ENCODE results near the gene DIP2C.
"Not testable (repeated sequence)": the region's sequence is repeated elsewhere in the genome, so short reads cannot be mapped to it uniquely, and the experiment has no call there.

Gene DIP2C

DNA sequence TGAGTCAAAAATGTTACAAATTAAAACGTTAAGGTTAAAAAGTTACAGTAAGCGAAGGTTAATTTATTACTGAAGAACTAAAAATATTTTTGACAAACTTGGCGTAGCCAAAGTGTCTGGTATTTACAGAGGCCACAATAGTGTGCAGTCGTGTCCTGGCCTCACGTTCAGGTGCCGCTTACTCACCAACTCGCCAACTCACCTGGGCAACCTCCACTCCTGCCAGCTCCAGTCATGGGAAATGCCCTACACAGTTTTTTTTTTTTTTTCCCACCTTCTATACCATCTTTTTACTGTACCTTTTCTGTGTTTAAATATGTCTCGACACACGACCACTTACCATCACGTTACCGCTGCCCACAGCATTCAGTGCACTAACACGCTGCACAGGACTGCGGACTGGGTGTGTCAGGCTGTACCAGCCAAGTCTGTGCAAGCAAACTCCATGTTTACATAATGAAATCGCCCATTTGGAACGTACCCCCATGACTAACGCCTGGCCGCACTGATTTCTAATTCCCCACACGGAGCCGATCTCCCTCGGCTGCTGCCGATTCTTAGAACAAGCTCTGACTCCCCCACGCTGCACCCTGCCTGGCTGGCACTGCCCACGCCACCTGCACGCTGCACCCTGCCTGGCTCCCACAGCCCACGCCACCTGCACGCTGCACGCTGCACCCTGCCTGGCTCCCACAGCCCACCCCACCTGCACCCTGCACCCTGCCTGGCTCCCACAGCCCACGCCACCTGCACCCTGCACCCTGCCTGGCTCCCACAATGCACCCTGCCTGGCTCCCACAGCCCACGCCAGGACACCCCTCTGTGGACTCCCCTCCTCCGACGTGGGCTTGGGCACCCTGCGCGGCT is 351.1 kb downstream of the DIP2C start:
- peak; percentile 4 for DNase-seq

DNA sequence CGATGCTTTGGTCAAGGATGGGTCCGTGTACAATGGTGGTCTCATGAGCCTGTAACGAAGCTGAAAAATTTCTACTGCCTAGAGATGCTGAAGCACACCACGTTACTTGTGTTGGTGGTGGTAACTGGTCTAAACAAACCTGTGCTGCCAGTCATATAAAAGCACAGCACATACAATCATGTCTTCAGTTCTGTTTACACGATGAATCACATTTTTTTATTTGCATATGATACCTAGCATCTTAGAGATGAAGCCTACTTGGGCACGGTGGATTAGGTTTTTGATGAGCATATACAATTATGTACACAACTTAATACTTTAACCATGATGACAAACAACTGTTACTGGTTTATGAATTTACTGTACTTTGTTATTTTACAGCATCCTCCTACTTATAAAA is 353.2 kb downstream of the DIP2C start:
- DNase-seq, result no peak

DNA sequence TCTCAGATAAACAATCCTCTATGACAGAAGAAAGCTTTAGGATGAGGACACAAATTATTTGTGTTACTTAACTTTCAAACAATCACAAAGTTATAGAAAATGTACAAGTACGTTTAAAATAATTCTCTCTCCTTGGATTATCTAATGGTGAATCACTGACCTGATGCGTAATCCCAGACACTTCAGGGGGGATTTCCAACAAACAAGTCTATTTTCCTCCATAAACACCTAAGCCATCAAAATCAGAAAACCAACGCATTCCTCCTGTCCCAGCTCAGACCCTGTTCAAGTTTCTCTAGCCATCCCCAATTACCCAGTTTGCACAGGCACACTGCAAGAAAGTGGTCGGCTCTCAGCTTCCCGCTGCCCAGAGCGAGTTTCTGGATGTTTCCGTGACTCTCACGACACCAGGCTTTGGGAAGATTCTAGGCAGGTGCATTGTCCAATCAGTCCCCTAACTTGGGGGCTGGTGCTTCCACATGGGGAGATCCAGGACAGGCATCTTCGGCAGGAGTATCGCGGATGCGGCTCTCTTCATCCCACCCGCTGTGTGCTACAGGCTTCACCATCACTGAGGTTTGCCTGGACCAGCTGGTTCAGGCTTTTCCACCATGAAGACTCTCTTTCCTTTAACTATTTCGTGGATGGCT is 354.2 kb downstream of the DIP2C start:
- DNase-seq, result no peak

DNA sequence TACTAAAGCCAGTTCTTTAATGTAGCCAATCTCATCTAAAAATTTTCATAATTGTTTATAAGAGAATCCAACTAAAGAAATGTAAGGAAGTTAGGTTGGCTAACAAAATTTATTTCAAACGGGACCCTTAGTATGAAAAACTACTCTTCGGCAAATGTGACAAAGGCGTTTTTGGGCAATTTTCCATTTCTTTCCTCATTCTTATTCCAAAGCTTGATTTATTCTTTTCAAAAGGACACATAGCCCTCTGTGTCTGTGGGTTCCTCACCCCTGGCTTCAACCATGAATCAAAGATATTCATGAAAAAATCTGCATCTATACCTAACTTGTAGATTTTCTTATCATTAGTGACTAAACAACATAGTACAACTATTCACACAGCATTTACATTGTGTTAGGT is 358.3 kb downstream of the DIP2C start:
- DNase-seq, result no peak

DNA sequence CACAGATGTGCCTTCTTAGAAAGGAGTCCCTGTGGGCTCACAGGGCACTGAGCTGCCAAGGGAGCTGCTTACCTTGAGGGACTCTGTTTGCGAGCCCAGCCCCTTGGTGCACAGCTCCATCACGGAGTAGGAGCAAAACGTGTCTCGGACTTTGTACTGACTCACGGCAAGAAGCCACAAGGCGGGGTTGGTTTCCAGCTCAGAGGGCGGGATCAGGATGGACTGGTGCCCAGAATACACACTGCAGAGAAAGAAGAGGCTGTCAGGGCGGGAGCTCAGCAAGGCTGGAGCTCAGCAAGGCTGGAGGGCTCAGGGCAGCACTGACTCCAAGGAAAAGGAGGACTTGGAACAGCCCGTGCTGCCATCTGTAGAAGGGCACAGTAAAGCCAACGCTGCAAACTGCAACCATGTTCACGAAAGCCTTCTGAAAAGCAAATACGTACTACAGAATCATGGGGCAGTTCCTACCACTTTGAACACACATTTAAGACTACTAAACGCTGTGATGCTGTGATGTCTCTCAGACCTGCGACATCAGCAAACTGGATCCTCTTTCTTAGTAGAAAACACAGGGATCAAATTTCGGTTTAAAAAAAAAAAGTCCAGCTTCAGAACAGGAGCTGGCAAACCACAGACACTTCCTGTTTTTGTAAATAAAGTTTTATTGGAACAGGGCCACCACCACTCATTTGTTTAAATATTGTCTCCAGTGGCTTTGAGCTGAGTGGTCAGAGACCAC is 359.9 kb downstream of the DIP2C start:
- peak; percentile 47 for DNase-seq

DNA sequence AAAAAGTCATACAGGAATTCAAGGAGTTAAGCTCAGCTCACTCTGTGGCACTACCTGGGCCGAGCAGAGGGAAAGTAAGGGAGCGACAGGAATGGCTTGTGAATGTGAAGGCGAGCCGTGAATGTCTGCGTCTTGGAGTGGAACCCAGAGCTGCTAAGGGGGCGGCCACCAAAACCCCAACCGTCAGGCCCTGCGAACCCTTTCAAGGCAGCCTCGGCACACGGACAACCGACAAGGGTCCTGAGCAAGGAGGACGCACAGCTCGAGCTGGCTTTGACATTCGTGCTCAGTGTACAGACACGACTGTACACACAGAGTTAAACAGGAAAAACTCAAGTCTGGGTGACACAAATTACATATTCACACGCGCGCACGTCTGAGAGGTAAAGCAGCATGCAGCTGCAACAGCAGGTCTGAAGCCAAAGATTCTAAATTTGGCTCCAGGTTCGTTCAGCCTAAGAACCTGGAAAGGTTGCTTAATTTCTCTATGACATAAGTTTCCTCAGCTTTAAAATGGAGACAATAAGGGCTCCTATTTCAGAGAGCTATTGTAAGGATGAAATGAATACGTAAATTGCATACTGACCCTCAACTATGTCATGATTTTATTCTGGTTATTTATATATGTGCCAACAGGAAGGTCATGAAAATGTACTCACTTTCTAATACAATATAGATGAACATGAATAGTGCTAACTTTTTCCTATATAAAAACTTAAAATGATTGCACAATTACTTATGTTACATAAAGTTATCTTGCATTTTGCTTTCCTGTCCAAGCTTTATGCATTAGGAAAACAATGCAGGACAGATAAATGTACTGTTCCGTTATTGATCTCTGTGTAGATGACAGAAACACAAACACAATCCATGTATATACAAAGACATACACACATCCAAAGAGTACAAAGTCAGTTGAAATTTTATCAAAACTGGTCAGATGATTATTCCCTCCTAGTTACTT is 361.3 kb downstream of the DIP2C start:
- DNase-seq, result no peak

DNA sequence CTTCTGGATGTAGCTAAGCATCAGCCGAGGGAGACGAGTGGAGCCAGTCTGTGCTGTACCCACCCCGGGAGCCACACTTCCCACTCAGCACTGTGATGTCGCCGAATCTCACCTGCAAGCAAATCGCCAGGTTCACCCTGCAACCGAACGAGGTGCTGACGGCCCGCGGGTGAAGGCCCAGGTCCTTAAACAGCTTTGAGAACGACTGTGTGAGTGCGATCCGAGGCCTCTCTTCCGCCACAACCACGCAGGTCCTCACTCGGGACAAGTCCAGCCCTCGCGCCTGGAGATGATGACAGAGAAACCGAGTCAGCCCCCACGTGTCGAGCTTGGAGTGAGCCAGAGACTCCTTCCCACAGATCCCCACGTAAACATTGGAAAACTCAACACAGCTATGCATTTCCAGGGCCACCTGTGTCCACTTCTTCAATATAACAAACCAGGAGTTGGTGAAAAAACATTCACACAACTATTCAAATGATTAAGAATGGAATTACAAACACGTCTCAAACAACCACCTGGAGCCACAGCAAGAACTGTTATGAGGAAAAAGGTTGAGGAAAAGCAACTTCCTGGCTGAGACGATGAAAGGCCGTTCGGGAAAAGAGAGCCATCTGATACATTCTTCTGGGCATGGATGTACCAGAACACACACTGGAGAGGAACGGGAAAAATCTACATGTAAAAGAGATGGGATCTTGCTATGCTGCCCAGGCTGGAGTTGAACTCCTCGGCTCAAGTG is 362.4 kb downstream of the DIP2C start:
- DNase-seq, result no peak

DNA sequence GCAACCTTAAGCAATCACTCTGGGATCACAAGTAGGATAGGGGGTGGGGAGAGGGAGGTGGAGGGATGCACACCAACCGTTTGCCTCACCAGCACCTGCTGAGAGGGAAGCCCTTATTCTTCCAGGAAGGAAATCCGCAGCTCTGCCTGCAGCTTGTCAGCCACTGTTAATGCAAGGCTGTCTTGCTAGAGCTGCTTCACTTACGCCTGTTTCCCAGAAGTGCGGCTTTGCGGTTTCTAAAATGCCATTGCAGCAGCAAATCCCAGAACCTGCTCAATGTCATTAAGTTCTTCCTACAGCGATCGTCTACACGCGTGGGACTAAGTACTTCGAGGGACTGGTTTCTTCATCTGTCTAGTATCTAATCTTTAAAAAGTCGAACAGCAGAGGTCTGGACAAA is 363.1 kb downstream of the DIP2C start:
- no peak for DNase-seq

DNA sequence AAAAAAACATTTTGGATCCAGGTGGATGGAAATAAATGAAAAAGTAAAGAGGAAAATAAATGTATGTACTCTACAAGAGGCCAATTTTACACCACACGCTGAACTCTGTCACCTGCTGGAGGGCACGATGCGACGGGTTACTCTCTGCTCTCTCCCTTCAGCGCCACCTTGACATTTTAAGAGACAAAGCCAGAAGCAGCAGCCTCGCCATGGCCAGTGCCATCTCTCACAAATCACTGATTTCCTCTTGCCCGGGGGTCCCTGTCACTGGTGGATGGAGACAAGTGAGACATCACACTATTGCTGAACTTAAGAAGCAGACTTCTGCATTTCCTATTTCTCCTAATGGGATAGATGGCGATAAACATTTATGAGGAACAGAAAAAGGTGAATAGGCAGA is 364.2 kb downstream of the DIP2C start:
- no peak for DNase-seq

DNA sequence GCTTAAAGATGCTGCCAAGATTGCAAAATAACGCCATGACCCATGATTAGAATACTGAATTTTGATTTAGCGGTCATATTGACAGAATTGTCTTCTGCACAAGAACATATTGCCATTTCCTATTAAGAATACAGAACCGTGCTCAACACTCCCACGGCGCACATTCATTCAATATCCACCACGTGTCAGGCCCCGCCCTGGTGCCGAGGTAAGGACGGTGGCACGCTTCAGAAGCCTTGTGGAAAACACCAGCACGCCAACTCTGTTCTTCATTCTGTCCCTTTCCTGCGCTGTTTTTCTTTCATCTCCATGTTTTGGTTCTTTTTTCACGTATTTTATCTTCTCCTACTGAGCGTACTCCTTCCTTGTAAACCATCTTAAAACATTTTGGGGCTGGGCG is 364.9 kb downstream of the DIP2C start:
- no peak for DNase-seq

DNA sequence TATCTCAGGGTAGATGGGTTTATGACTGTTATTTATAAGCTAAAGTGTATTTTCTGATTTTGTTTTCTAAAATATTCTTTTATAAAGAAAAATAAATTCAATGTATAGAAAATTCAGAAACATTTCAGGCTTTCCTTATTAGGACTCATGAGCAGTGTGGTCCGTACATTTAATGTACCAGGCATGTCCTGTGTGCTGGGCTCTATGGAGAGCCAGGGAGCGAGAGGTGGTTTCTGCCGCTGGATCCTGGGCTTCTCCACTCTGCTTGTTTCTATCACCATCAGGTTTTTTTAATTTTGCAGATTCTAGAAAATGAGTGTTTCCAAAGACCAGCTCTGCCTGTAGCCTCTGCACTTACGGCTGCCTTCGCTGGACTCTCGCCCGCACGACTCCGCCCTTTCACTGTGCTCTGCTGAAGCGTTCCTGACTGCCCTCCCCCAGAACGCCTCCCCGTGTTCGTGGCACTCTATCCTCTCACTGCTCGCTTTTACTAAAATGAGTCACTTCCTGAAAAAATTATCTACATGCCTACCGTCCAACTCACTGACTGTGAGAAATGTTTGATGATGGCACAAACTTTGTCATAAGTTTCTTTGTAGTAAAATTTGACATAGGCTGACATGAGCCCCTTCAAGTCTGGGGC is 365.7 kb downstream of the DIP2C start:
- no peak for DNase-seq

DNA sequence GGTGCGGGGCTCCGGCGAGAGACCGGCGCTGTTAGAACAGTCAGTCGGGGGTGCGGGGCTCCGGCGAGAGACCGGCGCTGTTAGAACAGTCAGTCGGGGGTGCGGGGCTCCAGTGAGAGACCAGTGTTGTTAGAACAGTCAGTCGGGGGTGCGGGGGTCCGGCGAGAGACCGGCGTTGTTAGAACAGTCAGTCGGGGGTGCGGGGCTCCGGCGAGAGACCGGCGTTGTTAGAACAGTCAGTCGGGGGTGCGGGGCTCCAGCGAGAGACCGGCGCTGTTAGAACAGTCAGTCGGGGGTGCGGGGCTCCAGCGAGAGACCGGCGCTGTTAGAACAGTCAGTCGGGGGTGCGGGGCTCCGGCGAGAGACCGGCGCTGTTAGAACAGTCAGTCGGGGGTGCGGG is 366.4 kb downstream of the DIP2C start:
- not testable (repeated sequence) for DNase-seq

DNA sequence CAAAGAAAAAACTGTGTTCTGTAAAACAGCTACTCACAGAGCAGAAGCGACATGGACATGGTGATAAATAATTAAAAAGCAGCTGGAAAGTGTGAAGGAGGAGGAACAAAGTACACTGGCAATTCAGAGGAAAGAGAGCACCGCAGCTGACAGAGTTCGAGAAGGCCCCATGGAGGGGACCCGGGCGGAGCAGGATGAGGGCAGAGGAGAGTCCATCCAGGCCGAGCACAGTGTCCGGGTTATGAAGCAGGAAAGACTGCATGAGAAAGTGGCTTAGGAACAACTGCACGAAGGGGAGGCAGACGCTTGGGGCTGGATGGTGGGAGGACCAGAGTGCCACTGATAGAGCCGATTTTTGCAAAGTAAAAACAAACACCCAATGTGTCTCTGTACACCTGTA is 368.7 kb downstream of the DIP2C start:
- DNase-seq, result no peak

DNA sequence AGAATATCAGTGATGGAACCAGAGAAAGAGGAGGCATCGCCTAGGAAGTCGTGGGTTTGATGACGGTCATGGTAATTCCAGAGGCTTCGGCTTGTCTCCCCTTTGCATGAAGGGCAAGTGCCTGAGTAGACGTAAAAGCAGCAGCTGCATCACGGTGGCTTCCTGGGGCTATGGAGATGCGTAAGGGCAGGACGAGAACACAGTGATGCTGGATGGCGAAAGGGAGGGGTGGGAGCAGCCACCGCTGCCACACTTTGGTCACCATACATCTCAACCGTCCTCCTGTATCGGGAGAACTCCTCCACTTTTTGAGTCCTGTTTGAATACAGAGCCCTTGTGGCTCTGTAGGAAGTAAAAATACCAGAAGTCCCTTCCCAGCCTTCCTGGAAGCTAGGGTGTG is 371.5 kb downstream of the DIP2C start:
- DNase-seq, result no peak

DNA sequence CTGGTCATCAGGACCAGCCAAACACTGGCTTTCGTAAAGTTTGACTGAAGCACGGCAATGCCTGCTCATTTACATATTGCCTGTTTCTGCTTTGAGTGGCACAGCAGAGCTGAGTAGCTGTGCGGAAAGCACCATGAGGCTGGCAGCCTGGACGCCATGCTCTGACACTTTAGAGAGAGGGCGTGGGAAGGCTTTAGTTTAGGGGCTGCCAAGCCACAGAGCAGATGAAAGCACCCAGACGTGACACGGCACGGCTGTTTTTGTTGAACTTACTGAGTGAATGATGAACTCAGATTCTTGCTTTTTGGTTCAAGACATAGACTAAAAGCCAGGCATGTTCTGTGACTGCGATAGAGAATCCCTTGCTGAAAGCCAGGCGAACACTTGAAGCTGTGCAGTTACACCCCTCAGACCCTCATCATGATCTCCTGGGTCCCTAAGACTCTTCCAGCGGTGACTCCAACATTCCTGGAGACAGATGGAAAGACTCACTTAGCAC is 372.1 kb downstream of the DIP2C start:
- no peak for DNase-seq

DNA sequence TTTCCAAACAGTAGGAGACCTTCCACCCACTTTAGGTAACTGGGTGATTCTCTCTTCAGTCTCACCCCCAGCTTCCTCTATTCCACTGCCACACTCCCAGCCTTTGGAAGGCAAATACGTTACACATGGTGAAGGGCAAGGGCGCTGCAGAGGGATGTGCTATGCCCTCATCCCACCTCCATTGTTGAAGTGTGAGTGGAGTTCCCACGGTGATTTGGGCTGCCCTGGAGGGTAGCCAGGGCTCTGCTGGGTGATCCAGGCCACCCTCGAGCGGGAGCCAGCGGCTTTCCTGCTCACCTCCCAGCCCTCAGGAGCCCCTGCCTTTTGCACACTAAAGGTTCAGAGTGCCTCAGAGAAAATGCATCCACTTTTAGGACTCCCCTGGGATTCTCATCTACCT is 373.1 kb downstream of the DIP2C start:
- DNase-seq, result no peak

DNA sequence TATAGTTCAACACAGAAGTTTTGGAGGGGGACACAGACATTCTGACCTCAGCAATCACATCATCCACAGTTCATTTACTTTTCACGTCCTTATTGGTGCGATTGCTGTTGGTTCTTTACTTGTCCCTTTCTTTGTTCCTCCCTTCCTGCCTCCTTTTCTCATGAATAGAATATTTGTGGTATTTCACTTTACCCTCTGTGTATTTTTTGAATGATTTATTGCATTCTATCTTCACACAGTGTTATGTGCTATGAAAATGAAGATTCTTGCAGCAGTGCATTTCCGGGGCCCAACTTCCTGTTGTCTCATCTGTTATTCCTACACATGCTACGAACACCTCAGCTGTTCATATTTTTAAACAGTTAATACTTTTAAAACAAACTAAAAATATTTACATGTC is 374.6 kb downstream of the DIP2C start:
- DNase-seq, result no peak

DNA sequence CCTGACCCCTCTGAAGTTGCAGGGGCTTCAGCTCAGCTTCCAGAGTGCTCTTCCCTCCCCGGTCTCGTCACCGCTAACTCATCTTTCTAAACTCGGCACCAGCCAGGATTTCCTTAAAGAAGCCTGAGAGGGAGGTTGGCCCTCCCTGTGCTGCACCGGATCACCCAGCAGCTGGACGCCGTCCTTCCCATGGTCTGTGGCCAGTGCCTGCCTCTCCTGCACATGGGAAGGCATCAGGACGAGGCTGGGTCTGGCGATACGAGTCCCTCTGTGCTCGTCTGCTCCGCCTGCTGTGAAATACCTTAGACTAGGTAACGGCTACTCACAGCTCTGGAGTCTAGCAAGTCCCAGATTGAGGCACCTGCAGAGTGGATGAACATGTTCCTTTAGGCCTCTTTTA is 375.1 kb downstream of the DIP2C start:
- no peak for DNase-seq

DNA sequence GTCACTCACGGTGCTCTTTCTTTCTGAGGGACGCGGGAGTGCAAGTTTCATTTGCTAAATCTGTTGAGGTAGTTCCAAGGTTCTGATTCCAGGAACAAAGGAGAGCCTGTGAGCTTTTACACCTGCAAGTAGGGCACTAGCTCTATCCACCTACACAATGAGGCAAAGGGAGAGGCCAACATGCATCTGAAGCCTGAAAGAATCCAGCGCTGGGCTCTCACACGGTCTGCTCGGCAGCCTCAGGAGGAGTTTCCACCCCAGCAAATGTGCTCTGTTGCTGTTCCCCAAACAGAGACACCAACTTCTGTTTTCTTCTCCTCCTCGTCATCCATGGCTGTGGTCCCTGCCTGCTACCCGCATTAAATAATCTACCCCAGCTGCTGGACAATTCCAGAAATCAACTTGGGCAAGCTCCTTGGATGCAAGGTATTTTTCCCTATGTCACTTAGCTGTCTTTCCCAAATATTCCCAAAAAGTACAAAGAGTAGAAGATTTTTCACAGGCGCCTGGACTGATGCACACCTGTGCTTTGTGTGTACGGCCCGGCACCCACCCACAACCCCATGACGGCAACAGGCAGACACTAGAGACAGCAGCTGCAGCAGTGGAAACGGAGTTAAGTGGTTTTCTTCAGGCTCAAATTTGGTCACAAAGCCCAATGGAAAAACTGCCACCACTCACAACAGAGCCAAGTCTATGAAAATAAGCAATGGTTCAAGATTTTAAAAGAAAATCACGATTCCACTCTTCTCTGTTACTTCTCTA is 377.4 kb downstream of the DIP2C start:
- DNase-seq, result no peak

DNA sequence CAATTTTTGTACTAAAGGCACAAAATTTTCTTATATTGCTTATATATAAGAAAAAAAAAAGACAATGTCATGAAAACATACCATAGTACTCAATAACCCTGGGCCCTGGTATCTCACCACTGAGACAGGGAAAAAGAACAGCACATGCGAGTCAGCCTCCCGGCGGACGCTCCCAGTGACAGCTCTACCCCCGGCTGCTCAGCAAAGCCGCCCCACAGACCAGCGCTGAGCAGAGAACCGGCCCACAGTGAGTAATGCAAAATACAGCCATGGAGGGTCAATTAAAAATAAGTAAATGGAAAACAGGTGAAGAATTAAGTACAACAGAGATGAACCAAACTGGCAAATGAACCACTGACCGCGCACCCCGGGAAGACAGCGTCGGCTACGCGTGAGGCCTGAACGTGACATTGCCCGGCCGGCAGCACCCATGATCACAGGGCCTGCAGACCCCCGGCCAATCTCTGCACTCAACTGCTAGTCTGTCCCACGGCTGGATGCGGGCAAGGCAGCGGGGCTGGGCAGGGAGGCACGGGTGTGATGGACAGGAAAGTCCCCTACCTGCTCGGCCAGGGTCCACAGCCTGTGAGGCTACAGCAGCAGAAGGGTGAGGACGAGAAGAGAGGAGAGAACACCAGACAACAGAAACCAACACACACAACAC is 378.4 kb downstream of the DIP2C start:
- DNase-seq, result no peak

Data from NCI-H2171 (cell line).